HEK293T (cell line): ENCODE data around the gene MINDY1.
A peak's percentile ranks its signal among the peaks of the same experiment; 100 is the strongest.

ENCODE experiments used
- CTCF ChIA-PET: fragments of 350-600 bp; formaldehyde crosslinking; extraction: SDS; loops from one replicate; lab custom pipeline; 2021; ENCODE audit warnings: antibody characterized with exemption, inconsistent platforms; lab: Yijun Ruan, JAX
- POLR2A ChIA-PET: fragments of 350-600 bp; formaldehyde crosslinking; extraction: SDS; loops from one replicate; lab custom pipeline; 2020; ENCODE audit warnings: antibody characterized with exemption, inconsistent platforms; lab: Yijun Ruan, JAX
- DNase-seq: peaks from one replicate; pipeline ENCODE4 v3.0.0; 2012; ENCODE audit warnings: mixed read lengths; ENCODE audit errors: extremely low spot score
- ARNT ChIP-seq: fragments of 450-650 bp; IDR thresholded peaks from 2 replicates; pipeline ENCODE4 v1.6.1; 2017; ENCODE audit warnings: mild to moderate bottlenecking
- BHLHE40 ChIP-seq: fragments of 450-650 bp; IDR thresholded peaks from 2 replicates; pipeline ENCODE4 v1.6.1; 2016; ENCODE audit warnings: mild to moderate bottlenecking, moderate library complexity, borderline replicate concordance
- CTBP1 ChIP-seq: fragments of 450-650 bp; IDR thresholded peaks from 2 replicates; pipeline ENCODE4 v1.6.1; 2016; ENCODE audit warnings: borderline replicate concordance
- FOXK2 ChIP-seq: fragments of 450-650 bp; IDR thresholded peaks from 2 replicates; pipeline ENCODE4 v1.6.1; 2016; ENCODE audit warnings: mild to moderate bottlenecking
- FOXM1 ChIP-seq: fragments of 450-650 bp; IDR thresholded peaks from 2 replicates; pipeline ENCODE4 v1.6.1; 2017; ENCODE audit warnings: mild to moderate bottlenecking, borderline replicate concordance
- HDGF ChIP-seq: fragments of 450-650 bp; IDR thresholded peaks from 2 replicates; pipeline ENCODE4 v1.6.1; 2017; ENCODE audit warnings: antibody characterized with exemption, borderline replicate concordance
- L3MBTL2 ChIP-seq: fragments of 450-650 bp; conservative IDR thresholded peaks from 2 replicates; pipeline ENCODE4 v1.6.1; 2016; ENCODE audit warnings: mild to moderate bottlenecking
- LEF1 ChIP-seq: fragments of 450-650 bp; IDR thresholded peaks from 2 replicates; pipeline ENCODE4 v1.6.1; 2017; ENCODE audit warnings: mild to moderate bottlenecking, borderline replicate concordance
- NFRKB ChIP-seq: fragments of 450-650 bp; IDR thresholded peaks from 2 replicates; pipeline ENCODE4 v1.6.1; 2016; ENCODE audit warnings: mild to moderate bottlenecking, moderate library complexity
- PKNOX1 ChIP-seq: fragments of 450-650 bp; IDR thresholded peaks from 2 replicates; pipeline ENCODE4 v1.6.1; 2016
- SP1 ChIP-seq: fragments of 450-650 bp; IDR thresholded peaks from 2 replicates; pipeline ENCODE4 v1.6.1; 2017
- SUZ12 ChIP-seq: fragments of 450-650 bp; IDR thresholded peaks from 2 replicates; pipeline ENCODE4 v1.6.1; 2016; ENCODE audit warnings: mild to moderate bottlenecking
- ZNF384 ChIP-seq: fragments of 450-650 bp; IDR thresholded peaks from 2 replicates; pipeline ENCODE4 v1.6.1; 2016

Gene MINDY1

GRCh38 chr1:150985179-150985825 lies 21.4 kb downstream of the MINDY1 start:
- ChIA-PET CTCF (interaction anchor here (0.7 to 10.3 kb wide), 3 partner anchors 11 to 21 kb away, joined by 3 to 70 read pairs (median 4); partner anchors contain the start of gene MINDY1), POLR2A (interaction anchor here (1.4 to 2.4 kb wide), 2 partner anchors 12 to 21 kb away, joined by 5 to 10 read pairs; partner anchors contain the start of gene MINDY1)
- TF ChIP-seq PKNOX1 (no peak), CTBP1 (no peak), SP1 (no peak), SUZ12 (no peak), BHLHE40 (no peak), NFRKB (no peak), FOXM1 (no peak), ZNF384 (no peak), LEF1 (no peak), ARNT (no peak), FOXK2 (no peak), HDGF (no peak)

DNA sequence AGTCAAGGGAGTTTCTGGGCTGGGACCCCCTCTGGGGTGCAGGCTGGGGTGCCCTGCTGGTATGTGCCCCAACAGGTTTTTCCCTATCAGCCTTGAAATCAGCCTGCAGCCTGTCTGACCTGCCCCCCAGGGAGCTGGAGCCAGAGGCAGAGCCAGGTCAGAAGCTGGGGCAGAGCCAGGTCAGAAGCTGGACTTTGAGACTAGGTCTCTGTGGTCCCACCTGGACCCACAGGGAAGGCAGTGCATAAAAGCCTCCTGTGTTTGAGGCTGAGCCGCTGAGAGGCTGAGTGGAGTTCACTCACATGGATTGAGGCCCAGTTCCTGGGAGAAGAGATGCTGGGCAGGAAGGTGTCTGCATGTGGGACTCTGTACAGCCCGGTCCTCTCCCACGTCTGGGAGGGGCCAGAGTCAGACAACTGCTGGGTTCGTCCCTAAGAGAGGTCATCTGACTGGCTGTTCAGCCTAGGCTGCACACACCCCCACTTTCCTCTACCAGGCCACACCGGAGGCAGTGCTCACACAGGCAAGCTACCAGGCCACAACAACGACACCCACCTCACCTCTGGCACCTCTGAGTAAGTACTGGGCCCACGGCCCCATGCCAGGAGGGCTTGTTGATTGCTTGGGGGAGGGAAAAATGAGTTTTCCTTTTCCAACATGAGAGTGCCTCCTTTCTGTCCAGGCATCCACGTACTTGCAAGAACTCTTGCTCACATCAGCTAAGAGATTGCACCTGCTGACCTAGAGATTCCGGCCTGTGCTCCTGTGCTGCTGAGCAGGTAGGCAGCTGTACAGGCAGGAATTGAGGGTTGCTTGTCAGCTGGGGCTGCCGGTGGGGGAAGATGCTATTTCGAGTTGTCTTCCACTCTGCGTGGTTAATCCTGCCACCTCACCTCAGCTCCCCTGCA lies 24.6 kb downstream of the MINDY1 start, which contains the start of gene ANXA9:
Gene ANXA9 (plus strand): TSS at position 488 of the 908 bp plus-strand sequence. CDS start 814 bp downstream, outside the sequence.
- POLR2A ChIA-PET = interaction anchor here (2.9 kb wide), 1 partner anchor 24 kb away, joined by 16 read pairs; the partner anchor contains the start of gene MINDY1
- no peak for DNase-seq
- TF ChIP-seq L3MBTL2 (no peak), SUZ12 (no peak), ARNT (no peak)
- CTCF ChIA-PET = interaction anchor here (0.7 to 10.3 kb wide), 3 partner anchors 14 to 24 kb away, joined by 4 to 70 read pairs (median 51); partner anchors contain the start of gene MINDY1

More at GRCh38 chr1:150985179-150985825, 21.4 kb downstream of the MINDY1 start:
- DNase-seq = no peak

DNA sequence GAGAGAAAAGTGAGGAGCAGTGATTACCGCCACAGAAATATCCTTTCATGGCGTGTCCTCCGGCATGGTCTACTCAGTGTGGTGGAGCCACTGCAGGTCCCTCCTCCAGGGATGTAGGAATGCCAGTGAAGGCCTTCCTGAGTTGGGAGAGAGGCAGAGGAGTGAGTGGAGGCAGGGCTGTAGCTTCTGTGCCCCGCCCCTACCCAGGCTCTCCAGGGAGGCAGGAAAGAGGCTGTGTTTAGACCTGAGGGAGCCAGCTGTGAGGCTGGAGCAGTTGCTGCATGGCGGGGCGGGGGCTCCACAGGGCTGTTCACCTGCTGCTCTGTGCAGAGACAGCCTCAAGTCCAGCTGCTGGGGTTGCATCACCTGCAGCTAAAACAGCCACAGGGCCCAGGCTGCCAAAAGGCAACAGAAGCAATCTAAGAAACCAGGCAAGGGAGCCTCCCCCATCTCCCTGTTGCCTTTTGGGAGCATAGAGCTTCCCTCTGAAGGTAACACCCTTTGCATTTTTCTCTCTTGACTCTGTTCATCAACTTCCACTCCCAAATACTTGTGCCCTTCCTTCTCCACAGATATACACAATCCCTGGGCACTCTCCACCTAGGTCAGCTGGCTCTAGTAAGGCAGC lies 25.4 kb downstream of the MINDY1 start:
- POLR2A ChIA-PET = interaction anchor here (2.9 kb wide), 1 partner anchor 25 kb away, joined by 16 read pairs; the partner anchor contains the start of gene MINDY1
- CTCF ChIA-PET = interaction anchor here (0.7 to 10.3 kb wide), 3 partner anchors 15 to 25 kb away, joined by 4 to 70 read pairs (median 51); partner anchors contain the start of gene MINDY1
- DNase-seq = peak; percentile 42
- TF ChIP-seq L3MBTL2 (no peak), NFRKB (no peak), PKNOX1 (no peak), ZNF384 (no peak), SUZ12 (no peak), CTBP1 (no peak), LEF1 (no peak), FOXK2 (no peak)

DNA sequence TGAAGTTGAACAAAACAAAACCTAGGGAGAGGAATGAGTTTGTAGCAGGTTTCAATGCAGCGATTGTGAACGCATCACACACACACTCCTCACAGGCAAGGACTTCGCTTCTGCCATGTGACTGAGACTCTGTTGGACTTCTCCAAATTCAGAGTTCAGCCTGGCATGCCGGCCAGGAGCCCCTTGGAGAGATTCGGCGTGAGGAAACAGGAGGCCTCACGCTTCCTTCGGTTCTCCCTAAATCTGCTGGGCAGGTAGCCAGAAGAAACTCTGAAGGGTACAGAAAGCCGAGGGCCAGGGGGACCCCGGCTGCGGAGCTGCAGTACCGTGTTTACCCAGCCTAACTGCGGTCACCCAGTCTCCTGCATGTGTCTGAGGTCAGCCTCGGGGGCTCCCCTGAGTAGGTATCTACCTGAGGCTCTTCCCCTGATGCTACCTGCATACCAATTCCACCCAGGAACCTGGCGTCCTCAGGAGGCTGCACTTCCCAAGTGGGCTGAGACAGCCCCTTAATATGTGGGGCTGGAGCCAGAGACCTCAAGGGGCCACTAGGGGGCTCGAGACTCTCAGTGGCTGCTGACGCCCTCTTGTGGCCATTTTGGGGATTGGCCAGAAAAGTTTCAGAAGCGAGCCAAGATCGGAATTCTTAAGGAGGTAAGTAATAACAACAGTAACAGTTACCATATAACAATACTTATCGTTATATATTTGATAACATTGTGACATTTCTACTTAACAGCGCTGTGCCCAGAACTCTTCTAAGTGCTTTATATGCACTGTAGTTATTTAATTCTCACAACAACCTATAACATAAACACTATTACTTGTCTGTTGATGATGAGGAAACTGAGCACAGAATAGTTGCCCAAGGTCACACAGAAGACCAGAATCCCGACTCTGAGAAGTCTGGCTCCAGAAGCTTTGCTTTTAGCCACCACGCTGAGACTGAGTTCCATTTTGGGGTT lies 27.3 kb downstream of the MINDY1 start:
- ChIA-PET CTCF (interaction anchor here (0.7 to 10.3 kb wide), 5 partner anchors 9 to 190 kb away, joined by 3 to 70 read pairs (median 4); partner anchors contain the start of gene MINDY1), POLR2A (interaction anchor here (2.6 kb wide), 1 partner anchor 27 kb away, joined by 7 read pairs; the partner anchor contains the start of gene MINDY1)
- DNase-seq = peak; percentile 91
- TF ChIP-seq HDGF = 0 out of 2 replicates have a peak, but pooled peaks have one; percentile 8
- TF ChIP-seq FOXM1 = no peak
- TF ChIP-seq ARNT = peak; percentile 77; the same call in 1 of the 2 replicates
- no peak for TF ChIP-seq SUZ12

GRCh38 chr1:150976879-150977694 lies 29.6 kb downstream of the MINDY1 start:
- TF ChIP-seq NFRKB (no peak), PKNOX1 (no peak), BHLHE40 (no peak), ZNF384 (no peak)
- POLR2A ChIA-PET = interaction anchor here (0.6 to 3.6 kb wide), 3 partner anchors 29 to 560 kb away, joined by 3 to 20 read pairs (median 7); partner anchors contain the start of gene MINDY1
- DNase-seq = no peak
- CTCF ChIA-PET = interaction anchor here (1.0 to 7.1 kb wide), 3 partner anchors 10 to 418 kb away, joined by 3 to 51 read pairs (median 3); partner anchors contain the start of gene MINDY1
